ENCODE data around the gene ABHD12B.

DNA sequence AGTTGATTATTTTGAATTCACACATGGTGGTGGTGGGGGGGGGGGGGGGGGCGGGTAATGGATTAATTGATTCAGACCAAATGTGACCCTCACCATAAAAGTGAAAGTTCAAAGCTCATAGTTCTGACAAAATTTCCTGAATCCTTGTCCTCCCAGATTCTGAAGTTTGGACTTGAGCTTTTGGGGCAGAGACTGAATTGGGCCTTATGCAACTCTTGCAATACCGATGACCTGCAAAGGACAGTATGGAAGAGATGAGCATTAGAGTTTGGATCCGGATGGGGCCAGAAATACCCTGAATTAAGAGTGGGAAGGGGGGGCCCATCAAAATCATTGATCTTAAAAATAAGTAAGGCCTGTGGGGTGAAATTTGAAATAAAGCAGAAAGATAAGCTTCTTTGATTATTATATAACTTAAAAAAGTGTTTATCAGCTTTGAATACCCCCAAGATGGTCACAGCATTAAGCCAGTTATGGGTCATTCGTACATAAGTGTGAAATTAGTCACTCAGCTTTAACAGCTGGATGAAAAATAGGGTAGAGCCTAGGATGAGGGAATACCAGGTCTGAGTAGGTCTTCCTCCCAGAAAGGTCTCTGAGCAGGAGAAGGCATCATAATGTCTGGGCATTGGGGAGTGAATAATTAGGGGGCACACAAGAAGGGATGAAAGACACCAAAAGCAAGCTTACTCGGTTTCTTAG, 74.5 kb downstream of the ABHD12B start:
- TF ChIP-seq, protein P1, sequence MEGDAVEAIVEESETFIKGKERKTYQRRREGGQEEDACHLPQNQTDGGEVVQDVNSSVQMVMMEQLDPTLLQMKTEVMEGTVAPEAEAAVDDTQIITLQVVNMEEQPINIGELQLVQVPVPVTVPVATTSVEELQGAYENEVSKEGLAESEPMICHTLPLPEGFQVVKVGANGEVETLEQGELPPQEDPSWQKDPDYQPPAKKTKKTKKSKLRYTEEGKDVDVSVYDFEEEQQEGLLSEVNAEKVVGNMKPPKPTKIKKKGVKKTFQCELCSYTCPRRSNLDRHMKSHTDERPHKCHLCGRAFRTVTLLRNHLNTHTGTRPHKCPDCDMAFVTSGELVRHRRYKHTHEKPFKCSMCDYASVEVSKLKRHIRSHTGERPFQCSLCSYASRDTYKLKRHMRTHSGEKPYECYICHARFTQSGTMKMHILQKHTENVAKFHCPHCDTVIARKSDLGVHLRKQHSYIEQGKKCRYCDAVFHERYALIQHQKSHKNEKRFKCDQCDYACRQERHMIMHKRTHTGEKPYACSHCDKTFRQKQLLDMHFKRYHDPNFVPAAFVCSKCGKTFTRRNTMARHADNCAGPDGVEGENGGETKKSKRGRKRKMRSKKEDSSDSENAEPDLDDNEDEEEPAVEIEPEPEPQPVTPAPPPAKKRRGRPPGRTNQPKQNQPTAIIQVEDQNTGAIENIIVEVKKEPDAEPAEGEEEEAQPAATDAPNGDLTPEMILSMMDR (conservative IDR thresholded peaks at IDR 0.05; ENCODE audit: low read depth, low read length) = no peak
- TF ChIP-seq EZH2 (IDR thresholded peaks at IDR 0.05; ENCODE audit: borderline replicate concordance, low read depth, low read length, poor library complexity, severe bottlenecking) = no peak

Data from A673 (cell line).